Lower lobe of right lung (tissue), 2 donors: Measurements from ENCODE around the gene ITPR1. TPM values are rescaled to one million over a fixed set of nuclear protein-coding genes. Genes with fewer than 3 reads are reported as not detected.
A peak's percentile ranks its signal among the peaks of the same experiment; 100 is the strongest.
"Not testable (repeated sequence)": the region's sequence is repeated elsewhere in the genome, so short reads cannot be mapped to it uniquely, and the experiment has no call there.

Experiments
- ATAC-seq, 2 donors: fragments of 200-7000 bp; cut with Tn5 transposase; one replicate each; pipeline ENCODE4 v1.9.1; 2020 to 2022; ENCODE audit warnings: mild to moderate bottlenecking in 2 of 2, moderate library complexity in 2 of 2
- DNase-seq: peaks from one replicate; pipeline ENCODE4 v3.0.0-alpha.2; 2020
- H3K27ac ChIP-seq: fragments of 200-600 bp; one replicate; pipeline ENCODE4 v1.8.0; 2022
- H3K27me3 ChIP-seq: fragments of 200-600 bp; one replicate; pipeline ENCODE4 v1.8.0; 2022; ENCODE audit warnings: low read depth
- H3K36me3 ChIP-seq: fragments of 200-600 bp; one replicate; pipeline ENCODE4 v1.8.0; 2022; ENCODE audit warnings: mild to moderate bottlenecking
- H3K4me1 ChIP-seq: fragments of 200-600 bp; one replicate; pipeline ENCODE4 v1.8.0; 2022
- H3K4me3 ChIP-seq: fragments of 200-600 bp; one replicate; pipeline ENCODE4 v1.8.0; 2022; ENCODE audit warnings: mild to moderate bottlenecking
- H3K9me3 ChIP-seq: fragments of 200-600 bp; one replicate; pipeline ENCODE4 v1.8.0; 2022
- intact Hi-C: fragments of 100-400 bp; cut with DNase I; formaldehyde crosslinking; loops from one replicate; pipeline ENCODE4 v1.11.0; 2022
- long read RNA-seq: library from polyadenylated mRNA; unstranded; transcript quantifications from one replicate; pipeline ENCODE4 v2.0.0, GENCODE V29; 2021
- total RNA-seq: library from RNA; stranded (reverse); fragmentation: NEBNext Ultra II Directional; extraction: Animal tissue kit (Norgen Biotek cat#: 25700); gene quantifications from one replicate; pipeline ENCODE4 v1.2.1, GENCODE V29; 2021
- TF ChIP-seq, protein P1 (sequence below): fragments of 200-600 bp; IDR thresholded peaks from one replicate; pipeline ENCODE4 v1.8.0; 2022; ENCODE audit warnings: antibody characterized with exemption, mild to moderate bottlenecking
- donor health status: DM: no; HTN: yes; CAD: no; lungs with severe emphysema.

The ITPR1 gene
- 69.1 TPM for total RNA-seq
- long read RNA-seq, full-length matches to known transcripts: 11 of 31 reads
- long read RNA-seq, partial matches to known transcripts: 16 of 31 reads
- long read RNA-seq, other reads (novel, unspliced or antisense): 4 of 31 reads

DNA sequence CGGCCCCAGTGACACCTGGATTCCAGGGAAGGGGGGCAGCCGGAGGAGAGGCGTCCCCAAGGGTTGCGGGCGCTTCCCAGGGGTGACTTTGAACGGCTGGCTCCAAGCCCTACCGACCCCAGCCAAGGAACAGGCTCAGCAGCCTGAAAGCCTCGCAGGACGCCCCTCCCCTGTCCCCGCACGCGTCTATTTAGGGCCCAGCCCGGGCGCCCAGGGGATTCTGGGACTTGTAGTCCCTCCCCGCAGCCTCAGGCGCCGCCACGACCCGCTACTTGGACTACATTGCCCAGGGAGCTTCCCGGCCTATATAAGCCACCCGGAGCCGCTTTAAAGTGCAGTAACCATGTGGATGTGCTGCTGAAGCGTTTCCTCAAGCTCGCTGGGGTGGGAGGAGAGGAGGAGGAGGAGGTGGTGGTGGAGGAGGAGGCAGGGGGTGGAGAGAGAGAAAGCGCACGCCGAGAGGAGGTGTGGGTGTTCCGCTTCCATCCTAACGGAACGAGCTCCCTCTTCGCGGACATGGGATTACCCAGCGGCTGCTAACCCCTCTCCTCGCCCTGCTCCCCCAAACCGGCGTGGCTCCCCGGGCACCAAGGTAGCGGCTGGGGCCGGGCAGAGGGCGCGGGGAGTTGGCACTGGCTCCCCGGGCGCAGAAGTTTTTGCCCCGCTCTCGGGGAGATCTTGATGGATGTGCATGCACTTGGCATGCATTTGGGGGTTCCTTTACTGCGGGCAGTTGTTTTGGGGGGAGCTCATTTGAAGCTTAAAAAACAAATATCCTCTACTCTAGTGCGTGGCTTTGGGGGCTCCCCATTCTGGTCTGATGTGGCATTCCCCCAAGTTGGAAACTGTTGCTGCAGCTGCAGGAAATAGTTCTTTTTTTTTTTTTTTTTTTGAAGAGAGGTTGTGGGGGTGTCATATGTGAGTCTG, at the start of gene ITPR1:
Gene ITPR1 (plus strand): TSS at position 335 of the 927 bp plus-strand sequence. CDS start 23,144 bp downstream, outside the sequence.
- intact Hi-C loops: no loop called here
- no peaks in the 10 kb centered on the region for H3K27me3 ChIP-seq
- peak within 1 kb of the TSS; percentile 69 for H3K4me3 ChIP-seq
- H3K9me3 ChIP-seq: no peaks in the 10 kb centered on the region
- peaks cover 2% of the 10 kb centered on the region for H3K36me3 ChIP-seq
- peak within 1 kb of the TSS; percentile 84 for H3K27ac ChIP-seq
- DNase-seq (peak; percentile 99), ATAC-seq (peak; percentile 98 to 99)
- H3K4me1 ChIP-seq: peaks cover 27% of the 10 kb centered on the region
- TF ChIP-seq, protein P1, sequence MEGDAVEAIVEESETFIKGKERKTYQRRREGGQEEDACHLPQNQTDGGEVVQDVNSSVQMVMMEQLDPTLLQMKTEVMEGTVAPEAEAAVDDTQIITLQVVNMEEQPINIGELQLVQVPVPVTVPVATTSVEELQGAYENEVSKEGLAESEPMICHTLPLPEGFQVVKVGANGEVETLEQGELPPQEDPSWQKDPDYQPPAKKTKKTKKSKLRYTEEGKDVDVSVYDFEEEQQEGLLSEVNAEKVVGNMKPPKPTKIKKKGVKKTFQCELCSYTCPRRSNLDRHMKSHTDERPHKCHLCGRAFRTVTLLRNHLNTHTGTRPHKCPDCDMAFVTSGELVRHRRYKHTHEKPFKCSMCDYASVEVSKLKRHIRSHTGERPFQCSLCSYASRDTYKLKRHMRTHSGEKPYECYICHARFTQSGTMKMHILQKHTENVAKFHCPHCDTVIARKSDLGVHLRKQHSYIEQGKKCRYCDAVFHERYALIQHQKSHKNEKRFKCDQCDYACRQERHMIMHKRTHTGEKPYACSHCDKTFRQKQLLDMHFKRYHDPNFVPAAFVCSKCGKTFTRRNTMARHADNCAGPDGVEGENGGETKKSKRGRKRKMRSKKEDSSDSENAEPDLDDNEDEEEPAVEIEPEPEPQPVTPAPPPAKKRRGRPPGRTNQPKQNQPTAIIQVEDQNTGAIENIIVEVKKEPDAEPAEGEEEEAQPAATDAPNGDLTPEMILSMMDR: no peak

DNA sequence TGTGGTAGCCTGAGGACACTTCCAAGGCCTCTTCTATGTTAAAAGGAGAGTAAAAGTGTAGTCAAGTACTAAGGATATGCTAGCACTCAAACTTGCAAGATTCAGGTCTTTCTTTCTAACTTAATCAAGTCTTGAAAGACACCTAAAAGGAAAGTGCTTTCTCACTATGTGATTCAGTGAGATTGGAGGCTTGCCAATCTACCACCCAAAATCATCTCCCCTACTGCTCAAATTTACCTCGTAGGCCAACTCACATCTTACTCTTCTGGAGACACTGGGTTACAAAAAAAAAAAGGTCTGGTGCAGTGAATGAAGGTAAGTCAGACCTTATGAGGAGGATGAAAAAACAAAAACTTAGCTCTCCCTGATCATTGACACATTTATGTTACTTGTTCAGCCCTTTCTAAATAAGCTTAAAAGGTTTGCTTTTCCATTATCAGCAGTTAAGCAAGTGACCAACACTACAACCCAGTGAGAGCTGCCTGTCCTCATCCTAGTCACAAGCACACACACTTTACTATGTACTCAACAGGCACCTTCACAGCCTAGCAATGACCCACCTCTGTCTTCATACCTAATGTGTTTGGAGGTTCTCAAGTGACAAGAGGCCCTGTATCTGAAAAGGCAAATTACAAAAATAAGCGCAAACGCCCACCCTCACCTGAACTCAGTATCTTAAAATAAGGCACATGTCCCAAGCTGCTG, 45.7 kb upstream of the ITPR1 start:
- H3K9me3 ChIP-seq: no peaks in the 10 kb centered on the region
- intact Hi-C loops: no loop called here
- TF ChIP-seq, protein P1: no peak
- no peak for ATAC-seq
- peaks cover 63% of the 10 kb centered on the region for H3K36me3 ChIP-seq
- no peak overlapping the region for H3K4me3 ChIP-seq
- H3K27me3 ChIP-seq: no peaks in the 10 kb centered on the region
- H3K4me1 ChIP-seq: no peaks in the 10 kb centered on the region
- H3K27ac ChIP-seq: no peak overlapping the region
- DNase-seq: no peak

DNA sequence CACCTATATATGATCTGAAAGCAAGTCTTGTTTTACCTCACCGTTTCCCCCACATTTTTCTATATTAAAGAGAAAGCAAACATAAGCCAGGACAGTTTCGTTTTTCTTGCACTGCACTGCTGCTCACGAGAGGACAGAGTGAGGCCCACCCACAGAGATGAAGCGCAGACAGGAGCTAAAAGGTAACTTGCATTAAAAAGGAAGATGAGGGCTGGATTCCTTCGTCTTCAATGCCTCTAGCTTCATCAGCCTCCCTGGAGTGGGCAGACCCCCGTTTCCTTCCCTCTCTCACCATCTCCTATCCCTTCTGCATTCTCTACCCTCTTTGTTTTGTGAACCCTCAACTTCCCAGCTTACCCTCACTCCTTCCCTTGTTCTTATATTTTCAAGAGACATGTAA, 45.0 kb upstream of the ITPR1 start:
- no peaks in the 10 kb centered on the region for H3K27me3 ChIP-seq
- no peak overlapping the region for H3K27ac ChIP-seq
- no peak overlapping the region for H3K4me3 ChIP-seq
- peaks cover 68% of the 10 kb centered on the region for H3K36me3 ChIP-seq
- no peak for DNase-seq
- TF ChIP-seq, protein P1: no peak
- intact Hi-C loops: no loop called here
- no peaks in the 10 kb centered on the region for H3K9me3 ChIP-seq
- no peak for ATAC-seq
- H3K4me1 ChIP-seq: no peaks in the 10 kb centered on the region

DNA sequence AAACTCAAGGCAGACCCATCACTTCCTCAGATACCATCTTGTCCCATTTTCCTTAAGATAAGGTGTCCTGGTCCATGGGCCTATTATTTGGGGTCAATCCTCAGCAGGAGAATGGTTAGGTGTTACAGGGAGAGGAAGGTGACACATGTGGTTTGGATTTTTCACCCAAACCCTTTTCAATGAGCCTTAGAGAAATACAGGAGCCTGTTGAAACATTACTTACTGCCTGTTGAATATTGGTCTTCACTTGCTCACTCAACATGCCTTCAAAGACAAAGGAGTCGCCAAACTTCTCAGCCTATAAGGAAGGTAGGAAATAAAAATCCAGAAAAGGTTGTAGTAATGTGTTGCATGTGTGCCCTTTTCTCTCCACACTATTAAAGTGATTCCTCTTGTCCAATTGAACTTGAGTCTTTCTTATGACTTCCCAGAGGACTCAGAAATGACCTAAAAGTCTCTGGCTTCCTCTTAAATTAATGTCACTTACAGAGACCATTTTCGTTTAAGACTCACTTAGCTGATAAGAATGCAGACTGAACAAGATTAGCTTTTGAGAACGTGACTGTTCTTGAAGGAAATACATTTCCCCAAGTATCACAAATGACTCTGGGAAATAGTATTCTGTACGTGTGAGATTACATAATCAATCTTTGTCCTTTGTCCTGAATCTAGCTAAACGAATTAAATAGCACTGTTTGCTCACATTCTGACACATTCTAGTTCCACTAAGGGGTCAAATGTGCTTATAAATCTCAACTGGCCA, 43.9 kb upstream of the ITPR1 start:
- intact Hi-C loops: no loop called here
- TF ChIP-seq, protein P1: no peak
- DNase-seq: no peak

DNA sequence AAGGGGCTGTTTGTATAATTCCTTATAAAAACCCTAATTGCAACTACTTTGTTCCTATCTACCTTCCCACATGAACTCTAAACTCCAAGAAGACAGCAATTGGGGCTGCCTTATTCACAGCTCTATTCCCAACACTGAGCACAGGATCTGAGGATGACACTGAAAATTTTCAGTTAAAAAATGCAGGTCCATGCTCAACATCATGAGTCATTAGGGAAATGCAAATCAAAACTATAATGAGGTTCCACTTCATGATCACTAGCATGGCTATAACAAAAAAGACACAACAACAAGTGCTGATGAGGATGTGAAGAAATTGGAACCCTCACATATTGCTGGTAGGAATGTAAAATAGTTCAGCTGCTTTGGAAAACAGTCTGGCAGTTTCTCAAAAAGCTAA, 39.0 kb upstream of the ITPR1 start:
- H3K27me3 ChIP-seq: no peaks in the 10 kb centered on the region
- TF ChIP-seq, protein P1: no peak
- no peak for DNase-seq
- no peak overlapping the region for H3K27ac ChIP-seq
- peaks cover 32% of the 10 kb centered on the region for H3K36me3 ChIP-seq
- H3K4me3 ChIP-seq: no peak overlapping the region
- no peaks in the 10 kb centered on the region for H3K4me1 ChIP-seq
- no peaks in the 10 kb centered on the region for H3K9me3 ChIP-seq
- no peak for ATAC-seq
- intact Hi-C loops: no loop called here

More for the DNA sequence above, 43.9 kb upstream of the ITPR1 start:
- H3K4me3 ChIP-seq: no peak overlapping the region
- H3K9me3 ChIP-seq: no peaks in the 10 kb centered on the region
- ATAC-seq: no peak
- peaks cover 65% of the 10 kb centered on the region for H3K36me3 ChIP-seq
- H3K27me3 ChIP-seq: no peaks in the 10 kb centered on the region
- no peak overlapping the region for H3K27ac ChIP-seq
- H3K4me1 ChIP-seq: no peaks in the 10 kb centered on the region

DNA sequence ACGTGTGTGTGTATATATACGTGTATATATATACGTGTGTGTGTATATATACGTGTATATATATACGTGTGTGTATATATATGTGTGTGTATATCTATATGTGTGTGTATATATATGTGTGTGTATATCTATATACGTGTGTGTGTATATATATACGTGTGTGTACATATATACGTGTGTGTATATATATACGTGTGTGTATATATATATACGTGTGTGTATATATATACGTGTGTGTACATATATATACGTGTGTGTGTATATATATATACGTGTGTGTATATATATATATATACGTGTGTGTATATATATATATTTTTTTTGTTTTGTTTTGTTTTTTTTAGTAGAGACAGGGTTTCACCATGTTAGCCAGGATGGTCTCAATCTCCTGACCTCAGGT, 36.4 kb upstream of the ITPR1 start:
- H3K4me3 ChIP-seq, H3K4me1 ChIP-seq, H3K9me3 ChIP-seq, H3K27ac ChIP-seq, H3K36me3 ChIP-seq, ATAC-seq, DNase-seq, H3K27me3 ChIP-seq, intact Hi-C loops: not testable (repeated sequence)
